HG02610 (cell line): Measurements from ENCODE around the gene LRP5.
"Not testable (repeated sequence)": the region's sequence is repeated elsewhere in the genome, so short reads cannot be mapped to it uniquely, and the experiment has no call there.

Source experiments
- ATAC-seq: cut with Tn5 transposase; IDR thresholded peaks from one replicate; pipeline ENCODE4 v1.9.1; 2021; ENCODE audit warnings: mild to moderate bottlenecking, moderate library complexity; ENCODE audit not compliant: unreplicated experiment

Gene LRP5

DNA sequence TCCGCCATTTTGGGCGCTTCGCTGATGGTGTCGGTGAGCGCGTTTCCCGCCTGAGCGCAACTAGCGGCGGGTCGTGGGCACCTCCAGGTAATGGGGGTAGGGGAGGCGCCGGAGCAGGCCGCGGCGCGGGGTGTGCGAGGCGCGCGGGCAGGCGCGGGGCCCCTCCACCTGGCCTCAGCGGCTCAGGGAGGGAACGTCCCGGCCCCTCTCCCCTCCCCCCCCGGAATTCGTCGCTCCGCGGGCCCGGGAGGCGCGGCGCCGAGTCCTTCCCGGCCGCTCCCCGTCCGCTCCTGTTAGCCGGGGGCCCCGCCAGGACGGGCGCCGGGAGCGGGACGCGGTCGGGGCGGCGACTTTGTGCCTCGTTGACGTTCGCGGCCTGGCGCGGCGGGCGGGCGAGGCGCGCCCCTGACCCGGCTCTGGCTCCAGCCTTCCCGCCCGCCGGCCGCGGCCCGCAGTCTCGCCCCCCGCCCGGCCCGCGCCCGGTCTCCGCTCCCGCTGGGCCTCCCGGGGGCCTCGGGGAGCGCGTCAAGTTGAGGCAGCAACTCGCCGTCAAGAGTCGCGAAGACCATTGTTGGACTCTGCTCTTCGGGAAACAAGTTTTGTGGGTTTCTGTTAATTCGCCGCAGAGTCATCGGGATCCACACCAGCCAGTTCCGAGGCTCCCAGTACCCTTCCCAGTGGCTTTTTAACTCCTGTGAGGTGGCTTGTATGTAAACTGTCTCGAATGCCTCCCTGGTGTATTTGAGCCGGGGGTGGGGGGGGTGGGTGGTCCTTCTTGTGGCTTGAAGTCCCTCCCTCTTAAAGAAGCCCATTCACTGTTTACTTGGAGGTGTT lies 148.6 kb downstream of the LRP5 start, which contains the start of gene PPP6R3:
TSS of gene PPP6R3 (plus strand) at position 12 of the 834 bp plus-strand sequence. CDS start 76,913 bp downstream, outside the sequence.
- ATAC-seq: peak; percentile 25

DNA sequence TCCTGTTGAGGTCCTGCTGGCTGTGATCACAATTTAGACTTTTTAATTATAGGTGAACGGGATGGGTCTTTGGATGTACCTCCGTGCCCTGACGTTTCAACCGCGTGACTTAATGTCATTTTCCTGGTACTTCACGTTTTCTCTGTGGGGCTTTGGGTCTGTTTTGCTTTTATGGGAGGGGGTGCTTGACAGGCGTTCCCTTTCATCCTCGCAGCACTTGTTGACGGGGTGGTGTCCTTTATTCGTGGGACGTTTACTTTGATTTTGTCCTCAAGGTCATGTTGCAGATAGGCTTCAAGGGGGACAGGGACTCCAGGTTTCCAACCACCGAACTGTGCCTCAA lies 149.2 kb downstream of the LRP5 start:
- ATAC-seq: no peak

DNA sequence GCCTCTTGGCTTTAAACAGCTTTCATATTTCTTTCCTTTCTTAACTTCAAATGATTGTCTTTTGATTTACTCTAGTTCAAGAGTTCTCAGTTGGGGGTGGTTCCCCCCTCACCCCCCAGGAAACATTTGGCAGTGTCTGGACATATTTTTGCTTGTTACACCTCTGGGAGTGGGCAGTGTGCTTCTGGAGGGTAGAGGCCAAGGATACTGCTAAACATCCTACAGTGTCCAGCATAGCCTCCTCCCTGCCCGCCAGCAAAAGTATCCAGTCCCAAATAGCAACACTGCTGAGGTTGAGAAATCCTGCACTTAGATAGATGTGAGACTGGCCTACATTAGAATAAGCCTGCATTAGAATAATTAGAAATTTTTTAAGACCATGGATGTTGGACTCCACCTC lies 151.3 kb downstream of the LRP5 start:
- ATAC-seq: no peak

DNA sequence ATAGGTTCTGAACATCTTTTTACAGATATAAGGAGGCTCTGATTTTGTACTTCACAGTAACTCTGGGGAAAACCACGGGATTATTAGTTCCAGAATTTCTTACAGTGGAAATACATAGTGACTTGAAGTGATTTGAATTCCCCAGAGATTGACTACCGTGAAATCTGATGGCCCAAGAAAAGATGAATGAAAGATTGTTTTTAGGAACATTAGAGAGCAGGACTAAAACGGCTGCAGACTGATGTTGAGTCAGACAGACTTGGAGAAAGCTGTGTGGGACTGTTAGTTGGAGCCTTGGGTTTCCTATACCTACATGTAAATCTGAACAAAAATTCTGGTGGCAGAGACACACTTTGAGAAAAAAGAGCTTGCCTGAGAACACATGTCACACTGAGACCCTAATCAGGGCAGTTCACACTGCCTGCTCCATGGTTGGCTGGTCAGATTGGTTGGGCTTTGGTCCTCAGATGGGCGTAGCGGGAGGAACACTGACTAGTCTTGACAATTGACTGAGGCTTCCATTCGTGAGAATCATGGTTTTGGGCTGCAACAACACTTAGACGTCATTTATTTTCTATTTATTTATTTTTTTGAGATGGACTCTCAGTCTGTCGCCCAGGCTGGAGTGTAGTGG lies 154.9 kb downstream of the LRP5 start:
- no peak for ATAC-seq

DNA sequence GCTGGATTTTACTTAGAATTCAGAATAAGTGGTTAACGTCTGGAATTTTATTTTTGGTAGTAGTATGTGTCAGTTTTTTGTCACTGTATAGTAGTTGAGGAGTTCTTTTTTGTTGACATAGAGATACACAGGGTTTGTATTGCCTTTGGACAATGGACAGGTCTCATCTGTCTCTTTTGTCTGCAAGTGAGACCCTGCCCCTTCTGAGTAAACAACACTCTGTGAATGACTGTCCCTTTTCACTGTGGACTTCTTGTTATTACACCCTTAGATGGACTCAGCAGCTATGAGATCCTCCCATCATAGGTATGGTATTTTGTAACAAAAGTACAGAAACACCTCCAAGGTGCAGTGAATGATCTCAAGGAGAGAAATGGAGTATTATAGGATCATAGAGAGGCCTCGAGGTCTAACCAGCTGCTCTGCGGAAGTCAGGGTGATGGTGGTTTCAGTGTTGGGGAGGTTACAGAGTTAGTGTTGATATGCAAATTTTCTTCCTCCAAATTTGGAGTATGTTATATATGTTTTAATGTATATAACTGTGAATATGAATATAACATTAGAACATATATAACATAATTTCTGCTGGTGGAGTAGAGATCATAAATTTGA lies 155.9 kb downstream of the LRP5 start:
- ATAC-seq: no peak

DNA sequence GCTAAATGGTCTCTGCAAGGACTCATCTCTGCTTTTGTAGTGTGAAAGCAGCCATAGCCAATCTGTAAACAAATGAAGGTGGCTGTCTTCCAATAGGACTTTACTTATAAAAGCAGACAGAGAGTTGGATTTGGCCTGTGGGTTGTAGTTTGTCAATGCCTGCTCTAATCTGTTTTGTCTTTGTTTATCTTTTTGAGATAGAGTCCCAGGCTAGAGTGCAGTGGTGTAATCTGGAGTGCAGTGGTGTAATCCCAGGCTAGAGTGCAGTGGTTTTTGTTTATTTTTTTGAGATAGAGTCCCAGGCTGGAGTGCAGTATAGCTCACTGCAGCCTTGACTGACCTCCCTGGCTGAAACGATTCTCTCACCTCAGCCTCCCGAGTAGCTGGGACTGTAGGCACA lies 156.7 kb downstream of the LRP5 start:
- no peak for ATAC-seq

DNA sequence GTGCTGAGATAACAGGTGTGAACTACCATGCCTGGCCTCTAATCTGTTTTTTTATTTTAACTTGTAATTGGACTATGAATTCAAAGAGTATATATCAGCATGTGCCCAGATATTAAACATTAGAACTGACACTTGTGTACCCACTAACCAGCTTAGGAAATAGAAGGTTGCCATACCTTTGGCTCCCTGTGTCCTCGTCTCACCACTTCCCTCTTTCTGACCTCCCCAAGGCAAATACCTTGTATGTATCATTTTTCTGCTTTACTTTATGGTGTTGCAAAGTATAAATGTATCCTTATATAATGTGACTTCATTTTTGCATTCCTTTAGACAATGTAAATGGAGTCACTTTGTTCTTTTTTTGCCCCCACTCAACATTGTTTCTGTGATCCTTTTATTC lies 157.3 kb downstream of the LRP5 start:
- no peak for ATAC-seq

DNA sequence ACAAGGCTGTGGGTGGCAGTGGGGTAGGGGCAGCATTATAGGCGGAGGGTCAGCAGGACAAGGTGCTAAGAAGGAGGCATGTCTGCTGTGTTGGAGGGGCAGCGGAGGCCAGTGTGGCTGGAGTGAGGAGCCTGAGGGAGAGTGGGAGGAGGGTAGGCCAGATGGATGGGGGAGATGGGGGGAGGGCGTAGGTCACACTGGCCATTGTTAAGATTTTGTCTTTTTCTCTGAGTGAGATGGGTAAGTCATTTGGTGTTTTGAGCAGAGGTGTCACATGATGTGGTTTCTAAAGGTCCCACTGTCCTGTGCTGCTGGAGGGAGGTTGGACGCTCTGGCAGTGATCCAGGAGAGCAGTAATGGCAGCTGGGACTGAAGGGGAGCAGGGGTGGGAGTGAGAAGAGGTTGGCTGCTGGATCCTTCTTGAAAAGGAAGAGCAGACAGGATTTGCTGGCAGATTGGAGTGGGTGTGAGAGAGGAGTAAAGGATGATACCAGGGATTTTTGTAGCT lies 158.0 kb downstream of the LRP5 start:
- no peak for ATAC-seq

DNA sequence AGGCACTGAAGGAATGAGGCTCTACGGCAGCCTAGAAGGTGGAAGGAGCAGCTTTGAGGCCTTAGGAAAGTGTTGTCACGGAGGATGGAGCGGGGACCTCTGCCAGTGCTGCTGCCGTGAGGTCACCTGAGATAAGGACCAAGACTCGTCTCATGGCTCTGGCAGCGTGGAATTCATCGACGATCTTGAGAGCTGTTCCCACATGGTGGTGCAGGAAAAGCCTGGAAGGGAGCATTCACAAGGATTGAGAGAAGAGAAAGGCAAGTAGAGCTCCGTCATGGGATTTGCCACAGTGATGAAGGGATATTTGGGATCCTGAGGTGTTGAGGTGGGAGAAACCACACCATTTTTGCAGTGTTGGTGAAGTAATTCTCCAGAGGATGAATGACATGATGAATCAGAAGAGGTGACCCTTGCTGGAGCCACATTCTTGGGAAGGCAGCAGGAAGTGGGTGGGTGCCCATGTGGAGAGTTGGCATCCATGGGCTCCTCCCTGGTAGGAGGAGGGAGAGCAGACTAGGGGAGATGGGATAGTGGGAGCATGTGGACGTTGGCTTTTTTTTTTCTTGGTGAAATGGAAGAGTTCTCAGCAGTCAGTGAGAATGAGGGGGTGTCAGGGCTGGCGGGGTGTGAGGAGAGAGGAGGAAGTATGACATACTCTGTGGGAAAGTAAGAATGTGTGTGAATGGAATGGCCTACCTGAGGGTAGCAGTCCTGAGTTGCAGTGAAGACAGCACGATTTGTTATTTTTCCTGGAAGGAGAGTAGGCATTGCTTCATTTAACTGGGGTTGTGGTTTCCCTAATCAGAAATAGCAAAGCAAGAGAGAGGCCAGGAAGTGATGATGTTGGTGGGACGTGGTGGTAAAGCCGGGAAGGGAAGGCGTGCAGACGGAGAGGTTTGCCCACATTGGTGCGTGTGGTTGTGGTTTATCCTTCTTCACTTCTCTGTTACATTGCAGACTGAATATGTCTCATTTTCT lies 159.3 kb downstream of the LRP5 start:
- no peak for ATAC-seq

DNA sequence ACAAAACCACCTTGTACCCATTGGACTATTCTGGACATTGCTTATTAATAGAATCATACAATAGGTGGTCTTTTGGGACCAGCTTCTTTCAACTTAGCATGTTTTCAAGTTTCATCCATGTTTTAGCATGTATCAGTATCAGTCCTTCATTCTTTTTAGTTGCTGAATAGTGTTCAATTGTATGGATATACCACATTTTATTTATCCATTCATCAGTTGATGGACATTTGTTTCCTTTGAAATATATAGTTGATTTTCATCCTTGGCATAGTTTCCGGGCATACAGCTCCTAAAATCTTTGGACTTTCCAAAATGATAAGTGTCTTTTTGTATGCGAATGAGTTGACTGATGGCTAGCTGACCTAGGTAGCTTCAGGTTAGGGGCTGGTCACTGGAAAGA lies 160.4 kb downstream of the LRP5 start:
- ATAC-seq: no peak

DNA sequence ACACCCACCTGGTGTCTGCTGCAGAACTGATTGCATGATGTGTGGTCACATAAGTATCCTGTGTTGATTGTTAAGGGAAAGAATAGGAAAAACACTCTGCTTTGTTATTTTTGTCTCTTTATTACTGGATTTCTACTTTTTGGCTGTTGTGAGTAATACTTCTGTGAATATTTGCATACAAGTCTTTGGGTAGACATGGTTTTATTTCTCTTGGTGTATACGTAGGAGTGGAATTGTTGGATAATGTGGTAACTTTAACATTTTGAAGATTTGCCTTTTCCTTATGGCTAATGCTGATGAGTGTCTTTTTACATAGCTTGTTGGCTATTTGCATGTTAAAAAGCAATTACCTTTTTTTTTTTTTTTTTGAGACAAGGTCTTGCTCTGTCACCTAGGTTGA lies 161.3 kb downstream of the LRP5 start:
- no peak for ATAC-seq

DNA sequence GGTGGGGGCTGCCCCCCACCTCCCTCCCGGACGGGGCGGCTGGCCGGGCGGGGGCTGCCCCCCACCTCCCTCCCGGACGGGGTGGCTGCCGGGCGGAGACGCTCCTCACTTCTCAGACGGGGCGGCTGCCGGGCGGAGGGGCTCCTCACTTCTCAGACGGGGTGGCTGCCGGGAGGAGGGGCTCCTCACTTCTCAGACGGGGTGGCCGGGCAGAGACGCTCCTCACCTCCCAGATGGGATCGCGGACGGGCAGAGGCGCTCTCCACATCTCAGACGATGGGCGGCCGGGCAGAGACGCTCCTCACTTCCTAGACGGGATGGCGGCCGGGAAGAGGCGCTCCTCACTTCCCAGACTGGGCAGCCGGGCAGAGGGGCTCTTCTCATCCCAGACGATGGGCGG lies 163.2 kb downstream of the LRP5 start:
- not testable (repeated sequence) for ATAC-seq

DNA sequence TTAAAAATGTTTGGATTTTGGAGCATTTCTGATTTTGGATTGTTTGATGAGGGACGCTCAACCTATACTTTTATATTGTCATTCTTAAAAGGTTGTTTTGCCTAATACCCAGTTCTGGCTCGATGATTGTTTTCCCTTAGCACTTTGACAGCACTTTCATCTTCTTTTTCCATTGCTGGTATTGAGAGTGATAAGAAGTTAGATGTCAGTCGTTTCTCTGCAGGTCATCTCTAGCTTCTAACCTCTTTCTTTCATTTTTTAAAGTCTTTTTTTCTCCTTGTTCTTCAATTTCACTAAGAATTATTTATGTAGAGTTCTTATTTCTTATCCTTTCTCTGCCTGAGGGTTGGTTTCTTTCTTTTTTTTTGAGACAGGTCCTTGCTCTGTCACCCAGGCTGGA lies 167.0 kb downstream of the LRP5 start:
- ATAC-seq: no peak

DNA sequence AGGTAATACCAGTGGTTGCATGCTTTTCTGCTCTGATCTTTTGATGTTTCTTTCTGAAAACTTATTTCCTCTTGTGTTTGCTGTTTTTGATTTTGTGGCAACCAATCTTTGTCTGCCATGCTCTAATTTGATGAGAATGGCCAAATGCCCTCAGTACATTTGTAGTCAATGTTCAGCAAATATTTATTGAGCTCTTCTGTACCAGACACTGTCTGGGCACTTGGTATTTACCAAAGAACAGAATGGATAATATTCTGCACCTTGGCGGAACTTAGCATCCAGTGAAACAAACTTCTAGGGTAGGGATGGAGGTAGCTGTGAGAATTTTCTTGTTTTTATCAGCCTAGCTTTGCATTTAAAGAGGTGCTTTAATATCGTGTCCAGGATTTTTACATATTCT lies 167.8 kb downstream of the LRP5 start:
- ATAC-seq: no peak

DNA sequence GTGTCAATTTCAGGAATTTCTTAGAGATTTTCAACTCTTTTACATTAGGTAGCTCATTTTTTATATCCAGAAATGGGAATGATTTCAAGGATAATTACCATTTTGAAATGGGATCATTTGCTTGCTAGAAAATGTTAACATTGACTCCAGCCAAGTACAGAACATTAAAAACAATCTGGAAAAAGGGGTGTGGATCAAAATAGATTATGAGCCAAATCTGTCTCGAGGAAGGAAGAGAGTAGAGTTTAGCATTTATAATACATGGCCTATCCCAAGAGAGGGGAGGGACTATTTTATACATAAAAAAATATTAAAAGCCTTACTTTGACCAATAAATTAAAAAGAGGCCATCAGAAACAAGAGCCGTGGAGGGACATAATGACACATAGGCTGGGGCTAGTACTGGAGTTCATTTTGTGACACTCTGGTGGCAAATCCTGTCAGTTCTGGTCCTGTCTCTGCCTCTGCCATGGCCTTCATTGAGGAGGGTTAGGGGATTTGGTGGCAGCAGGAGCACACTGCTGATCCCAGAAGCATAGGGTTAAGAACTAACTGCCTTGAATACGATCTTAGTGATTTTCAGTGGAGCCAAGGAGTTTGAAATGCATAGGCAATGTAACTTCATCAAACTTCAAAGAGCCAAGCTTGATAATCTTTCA lies 168.6 kb downstream of the LRP5 start:
- ATAC-seq: no peak

DNA sequence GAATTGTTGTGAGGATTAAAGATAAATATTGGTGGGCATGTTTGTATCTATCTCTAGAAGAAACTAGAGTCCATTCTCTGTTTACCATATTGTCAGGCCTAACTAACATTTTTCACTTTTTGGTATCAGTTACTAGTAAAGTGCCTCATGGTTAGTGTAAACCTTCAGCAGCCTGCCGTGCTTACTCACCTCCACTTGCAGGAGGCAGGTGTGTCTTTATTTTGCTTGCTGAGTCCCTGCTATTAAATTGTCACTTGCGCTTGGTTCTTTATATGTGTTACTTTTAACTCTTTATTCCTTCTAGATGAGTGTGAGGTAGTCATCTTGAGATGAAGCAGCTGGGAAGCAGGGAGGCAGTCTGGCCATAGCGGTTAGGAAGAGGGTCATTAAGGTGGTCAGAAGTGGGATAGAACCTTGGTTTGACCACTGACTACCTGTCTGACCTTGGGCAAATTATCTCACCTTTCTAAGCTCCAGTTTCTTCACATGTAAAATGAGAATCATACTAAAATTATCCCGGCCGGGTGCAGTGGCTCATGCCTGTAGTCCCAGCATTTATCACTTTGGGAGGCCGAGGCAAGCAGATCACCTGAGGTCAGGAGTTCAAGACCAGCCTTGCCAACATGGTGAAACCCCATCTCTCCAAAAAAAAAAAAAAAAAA lies 169.3 kb downstream of the LRP5 start:
- no peak for ATAC-seq

DNA sequence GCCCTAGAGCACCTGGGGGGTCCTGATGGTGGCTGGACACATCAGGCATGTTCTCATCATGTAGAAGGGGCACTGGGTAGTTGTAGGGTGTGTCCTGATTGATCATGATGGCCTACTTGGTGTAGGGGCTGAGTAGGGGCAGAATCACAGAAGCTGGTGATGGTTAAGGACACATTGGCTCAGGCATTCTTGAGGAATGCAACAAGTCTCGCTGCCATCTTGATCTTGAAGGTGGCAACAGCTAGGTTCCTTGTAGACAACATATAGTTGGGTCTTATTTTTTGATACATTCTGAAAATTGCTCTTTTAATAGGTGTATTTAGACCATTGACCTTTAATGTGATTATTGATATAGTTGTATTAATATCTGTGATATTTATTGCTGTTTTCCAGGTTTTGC lies 176.2 kb downstream of the LRP5 start:
- ATAC-seq: no peak

DNA sequence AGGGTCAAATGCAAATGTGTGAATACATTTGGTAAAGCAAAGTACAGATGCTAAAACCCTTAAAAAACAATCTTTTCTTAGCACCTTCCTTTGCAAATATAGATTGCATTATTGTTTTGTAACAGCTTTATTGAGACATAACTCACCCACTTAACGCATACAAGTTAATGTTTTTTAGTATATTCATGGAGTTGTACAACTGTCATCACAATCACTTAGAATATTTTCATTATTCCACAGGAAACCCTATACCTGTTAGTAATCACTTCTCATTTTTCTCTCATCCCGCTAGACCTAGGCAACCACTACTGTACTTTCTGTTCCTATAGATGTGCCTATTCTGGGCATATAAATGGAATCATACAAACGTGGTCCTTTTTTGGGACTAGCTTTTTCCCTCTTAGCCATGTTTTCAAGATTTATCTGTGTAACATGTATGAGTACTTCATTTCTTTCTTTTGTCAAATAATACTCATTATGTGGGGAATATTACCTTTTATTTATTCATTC lies 182.9 kb downstream of the LRP5 start:
- ATAC-seq: no peak

DNA sequence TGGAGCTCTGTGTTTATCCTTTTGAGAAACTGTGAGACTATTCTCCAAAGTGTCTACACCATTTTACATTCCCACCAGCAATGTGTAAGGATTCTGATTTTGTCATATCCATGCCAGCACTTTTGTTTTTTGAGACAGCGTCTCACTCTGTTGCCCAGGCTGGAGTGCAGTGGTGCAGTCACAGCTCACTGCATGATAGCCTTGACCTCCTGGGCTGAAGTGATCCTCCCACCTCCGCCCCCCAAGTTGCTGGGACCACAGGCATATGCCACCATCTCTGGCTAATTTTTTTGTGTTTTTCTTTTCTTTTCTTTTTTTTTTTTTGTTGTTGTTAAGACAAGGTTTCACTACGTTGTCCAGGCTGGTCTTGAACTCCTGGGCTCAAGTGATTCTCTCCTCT lies 183.5 kb downstream of the LRP5 start:
- ATAC-seq: no peak

DNA sequence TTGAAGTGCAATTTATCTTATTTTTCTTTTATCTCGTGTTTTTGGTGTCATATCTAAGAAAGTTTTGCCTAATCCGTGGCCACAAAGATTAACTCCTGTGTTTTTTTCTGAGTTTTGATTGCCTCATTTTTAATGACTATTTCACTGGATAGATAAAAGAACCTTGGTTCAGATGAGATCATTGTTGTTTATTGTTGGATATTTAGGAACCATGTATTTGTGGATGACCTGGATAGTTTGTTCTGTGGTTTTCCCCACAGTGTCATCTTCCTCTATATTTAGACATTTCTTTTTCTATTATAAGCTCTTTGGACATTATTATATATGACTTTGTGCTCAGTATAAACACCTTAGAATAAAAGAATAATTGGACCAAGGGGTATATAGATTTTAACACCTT lies 185.4 kb downstream of the LRP5 start:
- no peak for ATAC-seq
